Neutrophil (primary cell): ENCODE results near the gene THSD4.

Source experiments
- H3K27ac ChIP-seq: fragments of 200-600 bp; sonication (generic); 2 replicates; pipeline ENCODE4 v1.5.1; 2016; ENCODE audit warnings: mild to moderate bottlenecking, moderate library complexity
- H3K27me3 ChIP-seq: fragments of 200-600 bp; sonication (generic); 2 replicates; pipeline ENCODE4 v1.6.0; 2016; ENCODE audit warnings: mild to moderate bottlenecking
- H3K36me3 ChIP-seq: fragments of 200-600 bp; sonication (generic); 2 replicates; pipeline ENCODE4 v1.5.1; 2017
- H3K4me1 ChIP-seq, 2 experiments: fragments of 200-600 bp in 1 of 2; sonication (generic) in 1 of 2; 1 replicate in 1 of 2; 2 replicates in 1 of 2; pipeline versions ENCODE4 v1.5.1 to v1.6.1; 2013 to 2016; ENCODE audit warnings: low read depth in 1 of 2, low read length in 1 of 2, mild to moderate bottlenecking in 1 of 2, moderate library complexity in 1 of 2; ENCODE audit not compliant: control insufficient read depth in 1 of 2, insufficient read depth in 1 of 2
- H3K4me3 ChIP-seq, 2 experiments: fragments of 200-600 bp in 1 of 2; sonication (generic) in 1 of 2; 1 replicate in 1 of 2; 2 replicates in 1 of 2; pipeline ENCODE4 v1.5.1; 2013 to 2016; ENCODE audit warnings: low read depth in 1 of 2, low read length in 1 of 2, mild to moderate bottlenecking in 1 of 2, moderate library complexity in 1 of 2
- H3K9me3 ChIP-seq: fragments of 200-600 bp; sonication (generic); 2 replicates; pipeline ENCODE4 v1.5.1; 2016
- TF ChIP-seq, protein P1 (sequence below): fragments of 200-600 bp; sonication (generic); IDR thresholded peaks from 2 replicates; pipeline ENCODE4 v1.5.1; 2016; ENCODE audit warnings: antibody characterized with exemption

Gene THSD4

DNA sequence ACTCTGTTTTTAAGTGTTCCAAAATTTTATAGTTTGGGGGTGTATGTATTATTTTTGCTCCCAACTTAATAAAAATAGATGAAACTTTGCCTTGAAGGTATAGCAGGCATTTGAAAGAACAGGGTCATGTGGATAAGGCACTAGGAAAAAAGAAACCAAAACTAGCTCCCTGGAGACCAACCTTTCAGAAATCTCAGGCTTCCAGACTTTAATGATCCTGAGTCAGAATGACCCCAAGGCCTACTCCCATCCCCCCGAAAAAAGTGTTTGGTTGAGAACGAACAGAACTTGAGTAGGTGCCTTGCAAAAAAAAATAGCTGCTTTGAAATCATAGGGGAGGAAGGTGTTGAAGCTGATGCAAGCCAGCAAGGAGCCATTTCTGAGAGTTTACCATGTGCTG is 309.5 kb downstream of the THSD4 start:
- peaks cover 4% of the 10 kb centered on the region for H3K27me3 ChIP-seq
- H3K27ac ChIP-seq: no peak overlapping the region
- H3K36me3 ChIP-seq: no peaks in the 10 kb centered on the region
- H3K4me3 ChIP-seq: no peak overlapping the region
- H3K4me1 ChIP-seq: no peaks in the 10 kb centered on the region
- H3K9me3 ChIP-seq: no peaks in the 10 kb centered on the region
- TF ChIP-seq, protein P1, sequence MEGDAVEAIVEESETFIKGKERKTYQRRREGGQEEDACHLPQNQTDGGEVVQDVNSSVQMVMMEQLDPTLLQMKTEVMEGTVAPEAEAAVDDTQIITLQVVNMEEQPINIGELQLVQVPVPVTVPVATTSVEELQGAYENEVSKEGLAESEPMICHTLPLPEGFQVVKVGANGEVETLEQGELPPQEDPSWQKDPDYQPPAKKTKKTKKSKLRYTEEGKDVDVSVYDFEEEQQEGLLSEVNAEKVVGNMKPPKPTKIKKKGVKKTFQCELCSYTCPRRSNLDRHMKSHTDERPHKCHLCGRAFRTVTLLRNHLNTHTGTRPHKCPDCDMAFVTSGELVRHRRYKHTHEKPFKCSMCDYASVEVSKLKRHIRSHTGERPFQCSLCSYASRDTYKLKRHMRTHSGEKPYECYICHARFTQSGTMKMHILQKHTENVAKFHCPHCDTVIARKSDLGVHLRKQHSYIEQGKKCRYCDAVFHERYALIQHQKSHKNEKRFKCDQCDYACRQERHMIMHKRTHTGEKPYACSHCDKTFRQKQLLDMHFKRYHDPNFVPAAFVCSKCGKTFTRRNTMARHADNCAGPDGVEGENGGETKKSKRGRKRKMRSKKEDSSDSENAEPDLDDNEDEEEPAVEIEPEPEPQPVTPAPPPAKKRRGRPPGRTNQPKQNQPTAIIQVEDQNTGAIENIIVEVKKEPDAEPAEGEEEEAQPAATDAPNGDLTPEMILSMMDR: no peak

DNA sequence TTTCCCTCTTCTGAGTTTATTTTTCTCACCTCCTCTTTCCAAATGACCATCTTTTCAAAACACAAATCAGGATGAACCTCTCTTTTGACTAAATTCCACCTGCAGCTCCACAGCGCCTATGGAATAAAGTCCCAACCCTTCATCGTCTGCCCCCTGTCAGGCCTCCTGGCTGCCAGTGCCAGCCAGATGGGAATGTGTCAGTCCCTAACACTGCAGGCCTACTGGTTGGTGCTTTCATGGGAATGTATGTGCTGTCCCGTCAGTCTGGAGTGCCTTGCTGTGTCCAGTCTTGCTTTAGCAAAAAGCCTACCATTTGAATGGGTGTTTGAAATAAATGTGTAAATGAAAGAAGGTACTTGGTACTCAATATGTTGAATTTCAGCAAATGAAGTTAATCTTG is 310.1 kb downstream of the THSD4 start:
- Histone ChIP-seq H3K9me3 (no peaks in the 10 kb centered on the region), H3K4me3 (no peak overlapping the region), H3K36me3 (no peaks in the 10 kb centered on the region), H3K4me1 (no peaks in the 10 kb centered on the region), H3K27me3 (peaks cover 4% of the 10 kb centered on the region), H3K27ac (no peak overlapping the region)
- TF ChIP-seq, protein P1: no peak

DNA sequence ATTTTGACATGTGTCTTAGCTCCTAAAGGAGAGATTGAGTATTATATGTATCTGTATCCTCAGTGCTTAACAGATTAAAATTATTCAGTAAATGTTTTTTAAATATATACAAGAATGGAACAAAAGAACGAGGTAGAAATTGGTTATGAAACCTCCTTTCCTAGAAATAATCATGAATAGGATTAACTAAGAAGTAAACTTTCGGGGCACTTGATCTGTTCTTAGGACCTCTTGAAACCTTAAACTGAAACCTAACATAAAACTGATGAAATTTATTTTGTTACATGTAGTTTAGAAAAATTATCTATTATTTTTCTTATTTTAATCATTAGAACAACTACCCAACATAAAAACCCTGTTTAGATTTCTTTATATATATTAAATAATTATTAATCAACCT is 311.5 kb downstream of the THSD4 start:
- Histone ChIP-seq H3K4me1 (no peaks in the 10 kb centered on the region), H3K36me3 (no peaks in the 10 kb centered on the region), H3K27me3 (peaks cover 4% of the 10 kb centered on the region), H3K4me3 (no peak overlapping the region), H3K27ac (no peak overlapping the region), H3K9me3 (no peaks in the 10 kb centered on the region)
- TF ChIP-seq, protein P1: no peak

DNA sequence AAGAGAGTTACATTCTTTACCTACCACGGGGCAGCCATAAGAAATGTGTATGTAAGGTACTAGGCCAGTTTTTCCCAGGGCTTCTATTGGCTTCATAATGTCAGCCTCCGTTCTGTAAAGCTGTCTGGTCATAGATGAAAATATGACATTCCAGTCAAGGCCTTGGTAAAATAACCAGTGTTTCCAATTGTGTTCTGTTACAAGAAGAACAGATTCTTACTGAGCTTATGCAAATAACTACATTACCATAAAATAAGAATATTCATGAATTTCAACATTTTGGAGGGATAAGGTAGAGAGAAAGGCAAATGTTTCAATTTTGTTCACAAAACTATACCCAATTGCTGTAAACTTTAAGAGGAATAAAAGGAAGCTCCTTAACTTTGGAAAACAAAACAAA is 315.5 kb downstream of the THSD4 start:
- no peaks in the 10 kb centered on the region for H3K4me1 ChIP-seq
- H3K27me3 ChIP-seq: no peaks in the 10 kb centered on the region
- no peak overlapping the region for H3K4me3 ChIP-seq
- TF ChIP-seq, protein P1: no peak
- H3K36me3 ChIP-seq: no peaks in the 10 kb centered on the region
- H3K9me3 ChIP-seq: no peaks in the 10 kb centered on the region
- H3K27ac ChIP-seq: no peak overlapping the region

DNA sequence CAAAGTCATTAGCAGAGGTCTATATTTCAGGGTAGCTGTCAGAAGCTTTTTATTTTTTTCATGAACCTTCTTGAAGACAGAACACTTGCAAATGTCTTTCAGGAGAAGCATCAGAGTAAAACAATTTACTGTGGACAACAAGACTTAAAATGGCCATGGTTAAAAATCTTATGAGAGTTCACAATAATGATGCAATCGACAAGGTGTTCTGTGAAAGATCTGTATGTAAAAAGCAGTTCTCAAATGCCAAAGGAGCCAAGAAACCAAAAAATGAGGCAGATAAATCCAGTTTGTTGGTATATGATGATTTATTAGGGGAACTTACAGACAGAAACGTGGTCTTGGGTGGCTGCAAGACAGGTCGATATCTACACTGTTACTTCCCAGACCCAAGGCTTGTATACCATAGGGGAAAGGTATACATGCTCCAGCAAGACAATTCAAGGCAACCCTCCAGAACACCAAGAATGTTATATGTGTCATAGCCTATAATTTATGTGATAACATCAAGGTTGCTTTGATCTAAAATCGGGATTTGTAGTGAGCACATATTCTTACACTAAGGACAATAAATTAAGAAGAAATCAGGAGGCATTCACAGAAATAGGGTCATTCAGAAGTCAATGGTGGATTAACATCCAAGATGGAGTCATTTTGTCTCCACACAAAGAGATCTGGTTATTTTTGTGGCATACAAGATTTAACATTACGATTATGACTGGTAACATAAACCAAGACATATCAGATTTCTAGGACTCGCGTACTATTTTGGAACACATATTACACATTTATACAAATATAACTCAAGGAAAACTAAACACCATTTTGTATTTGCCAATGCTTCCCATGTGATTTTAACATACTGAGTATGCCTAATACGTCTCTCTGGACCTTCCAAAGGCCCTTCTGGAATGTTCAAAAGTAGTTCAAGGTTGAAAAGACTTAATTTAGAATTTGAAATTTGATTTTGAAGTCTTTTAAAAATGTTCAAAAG is 316.4 kb downstream of the THSD4 start:
- TF ChIP-seq, protein P1: no peak
- Histone ChIP-seq H3K9me3 (no peaks in the 10 kb centered on the region), H3K4me3 (no peak overlapping the region), H3K4me1 (no peaks in the 10 kb centered on the region), H3K27ac (no peak overlapping the region), H3K27me3 (no peaks in the 10 kb centered on the region), H3K36me3 (no peaks in the 10 kb centered on the region)
